ENCODE measurements around the gene TARS2. TPM values are rescaled to one million over a fixed set of nuclear protein-coding genes. Genes with fewer than 3 reads are reported as not detected.

Gene TARS2
- total and polyA plus RNA-seq, 2 of the 4 experiments (the other 2 are of a cell fraction): 10.9 to 21.8 TPM

GRCh38 chr1:150477320-150477719 is 9.9 kb upstream of the TARS2 start:
- Histone ChIP-seq H3K27me3 (ENCODE audit: control insufficient read depth, insufficient read depth, low read length) (no peaks in the 10 kb centered on the region), H2BK5ac (ENCODE audit: low read depth, low read length, poor library complexity, severe bottlenecking) (no peak overlapping the region), H2BK120ac (ENCODE audit: low read depth, low read length) (no peak overlapping the region), H3K56ac (ENCODE audit: extremely low read depth, insufficient read depth, low read length) (no peak overlapping the region), H2BK15ac (ENCODE audit: low read depth, low read length) (no peak overlapping the region), H2AK9ac (replicated peaks; ENCODE audit: low read depth, low read length, poor library complexity) (no peak overlapping the region), H3K18ac (ENCODE audit: low read depth, low read length) (no peak overlapping the region), H3K4me2 (ENCODE audit: low read depth, low read length) (no peak overlapping the region), H3K4ac (ENCODE audit: low read depth, low read length) (peak overlapping the region; percentile 21; the same call in 1 of the 2 replicates), H3K9ac (ENCODE audit: low read depth, low read length) (no peak overlapping the region), H2AK5ac (ENCODE audit: low read depth, low read length) (0 out of 2 replicates have a peak overlapping the region, but pooled peaks have one; percentile 11), H4K91ac (ENCODE audit: insufficient read depth, low read depth, low read length) (no peak overlapping the region), H3K79me1 (ENCODE audit: low read depth in 1 of 2, low read length in 2 of 2) (peaks cover 3 to 4% of the 10 kb centered on the region in 2 experiments; a peak in 1 of 4 replicates), H3K36me3 (ENCODE audit: control insufficient read depth, insufficient read depth, low read length) (peaks cover 6% of the 10 kb centered on the region), H3K23ac (ENCODE audit: low read depth, low read length) (no peak overlapping the region), H4K20me1 (ENCODE audit: insufficient read depth, low read length) (no peaks in the 10 kb centered on the region), H2BK20ac (ENCODE audit: low read depth, low read length) (no peak overlapping the region), H4K8ac (ENCODE audit: low read depth in 2 of 2, low read length in 2 of 2) (peak overlapping the region in 1 of 2 experiments; percentile 15; a peak in 1 of 4 replicates), H4K5ac (ENCODE audit: low read depth, low read length) (no peak overlapping the region), H2AFZ (replicated peaks; ENCODE audit: low read length, poor library complexity) (no peak overlapping the region), H3K14ac (replicated peaks; ENCODE audit: low read depth, low read length) (peak overlapping the region; percentile 20; the same call in 1 of the 2 replicates), H3K9me3 (ENCODE audit: control insufficient read depth, insufficient read depth, low read length) (no peaks in the 10 kb centered on the region), H3K27ac (ENCODE audit: insufficient read depth, low read length) (no peak overlapping the region), H3K9me1 (ENCODE audit: insufficient read depth, low read length) (peaks cover 6% of the 10 kb centered on the region), H3K4me1 (ENCODE audit: control insufficient read depth, insufficient read depth, low read length) (peaks cover 9% of the 10 kb centered on the region), H3K4me3 (ENCODE audit: insufficient read depth, low read depth, low read length) (no peak overlapping the region)
- ATAC-seq (ENCODE audit: low read depth) (peak; percentile 30), DNase-seq (no peak)
- BruUV-seq (replicated peaks): no TSS peak
- 86% methylated on average over 1 of the region's 1 CpG; no CpG with 5 or more reads in 1 of the 2 experiments for WGBS, 2 experiments (ENCODE audit: extremely low coverage in 2 of 2, insufficient read length in 1 of 2)
- TF ChIP-seq MAFK (IDR thresholded peaks at IDR 0.05; ENCODE audit: low read depth, low read length): no peak
- no peak for TF ChIP-seq MAZ (IDR thresholded peaks at IDR 0.05; ENCODE audit: borderline replicate concordance, low read depth, low read length)
- TF ChIP-seq RAD21 (IDR thresholded peaks at IDR 0.05; ENCODE audit: low read length): no peak
- no peak for TF ChIP-seq BHLHE40 (IDR thresholded peaks at IDR 0.05; ENCODE audit: low read depth, low read length)
- no peak for TF ChIP-seq NFE2L2 (IDR thresholded peaks at IDR 0.05; ENCODE audit: low read depth, low read length)
- TF ChIP-seq CEBPB (IDR thresholded peaks at IDR 0.05; ENCODE audit: low read depth, low read length): no peak
- TF ChIP-seq POLR2A (IDR thresholded peaks at IDR 0.05; ENCODE audit: low read depth, low read length): no peak
- ChIA-PET POLR2A (ENCODE audit: unreplicated experiment) (no interaction called here), CTCF (no interaction called here)
- intact Hi-C loops (cut with micrococcal nuclease): no loop called here
- in situ Hi-C loops (cut with MboI; ENCODE audit: low sequenced_read_pairs): no loop called here
- dilution Hi-C loops (cut with HindIII; ENCODE audit: low sequenced_read_pairs, unreplicated experiment): no loop called here

All from IMR-90 (cell line).